Measurements from ENCODE around the gene DNAJC8. TPM values are rescaled to one million over a fixed set of nuclear protein-coding genes. Genes with fewer than 3 reads are reported as not detected.

DNAJC8 gene
- total RNA-seq, 1 donor from 2014 or later = 103 TPM

GRCh38 chr1:28259252-28259933, 26.6 kb upstream of the DNAJC8 start, which contains the start of gene SESN2:
SESN2 (plus strand) TSS chr1:28259518; CDS start chr1:28259848, 330 bp downstream.
- Mint-ChIP-seq H3K9me3 (no peaks in the 10 kb centered on the region), H3K4me3 (peak within 1 kb of the TSS; percentile 82), H3K36me3 (ENCODE audit: low read depth) (no peaks in the 10 kb centered on the region), H3K27me3 (peaks cover 6% of the 10 kb centered on the region), H3K4me1 (peaks cover 23% of the 10 kb centered on the region), H3K27ac (peak within 1 kb of the TSS; percentile 79)
- DNase-seq = peak; percentile 99
- ATAC-seq (ENCODE audit: low read depth) = peak; percentile 98
- intact Hi-C loops (cut with micrococcal nuclease) = loop anchor here (1.0 to 2.0 kb wide), 5 partner anchors 11 to 384 kb away; partner anchors contain the start of genes MED18 and TAF12
- POLR2A ChIA-PET = interaction anchor here (0.6 to 5.1 kb wide), 15 partner anchors 10 to 389 kb away, joined by 3 to 79 read pairs (median 6); partner anchors contain the start of genes ATP5IF1, DNAJC8, MED18 and PHACTR4
- CTCF ChIA-PET = interaction anchor here (0.9 to 1.5 kb wide), 2 partner anchors 11 to 100 kb away, joined by 3 to 4 read pairs; no protein-coding TSS in a partner anchor
- no peak for TF ChIP-seq CTCF (IDR thresholded peaks at IDR 0.05)

DNA sequence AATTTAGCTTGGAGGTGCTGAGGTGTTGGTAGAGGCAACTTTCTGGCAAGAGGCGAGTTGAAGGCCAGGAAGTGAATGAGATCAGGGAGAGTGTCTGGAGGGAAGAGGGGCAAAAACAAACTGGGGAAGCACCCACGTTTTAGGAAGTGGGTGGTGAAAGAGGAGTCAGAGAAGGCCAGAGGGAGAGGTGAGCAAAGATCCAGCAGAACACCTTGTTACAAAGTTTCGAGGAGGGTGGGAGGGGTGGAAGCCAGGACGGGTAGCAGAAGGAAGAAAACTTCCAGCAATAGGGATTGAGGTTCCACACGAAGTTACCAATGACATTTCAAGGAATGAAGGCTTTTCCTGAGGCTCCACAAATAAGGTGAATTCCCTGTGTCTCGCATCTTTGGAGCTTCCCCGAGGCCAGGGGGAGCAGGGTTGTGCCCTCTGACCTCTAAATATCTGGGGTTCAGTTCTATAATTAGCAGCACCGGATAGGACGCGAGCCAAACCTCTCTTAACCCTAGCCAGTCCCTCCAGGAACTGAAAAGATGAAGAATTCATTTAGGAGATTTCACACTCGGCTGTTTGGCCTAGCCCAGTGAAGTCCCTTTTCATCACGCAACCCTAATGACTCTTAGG, 25.9 kb upstream of the DNAJC8 start:
- intact Hi-C loops (cut with micrococcal nuclease) = loop anchor here (1.0 to 2.0 kb wide), 5 partner anchors 10 to 385 kb away; partner anchors contain the start of genes MED18 and TAF12
- ChIA-PET CTCF (interaction anchor here (0.7 to 1.2 kb wide), 2 partner anchors 10 to 101 kb away, joined by 4 to 17 read pairs; no protein-coding TSS in a partner anchor), POLR2A (interaction anchor here (0.8 to 5.1 kb wide), 9 partner anchors 9 to 249 kb away, joined by 3 to 79 read pairs (median 7); partner anchors contain the start of genes ATP5IF1, MED18 and RCC1)
- Mint-ChIP-seq H3K36me3 (ENCODE audit: low read depth) (no peaks in the 10 kb centered on the region), H3K9me3 (no peaks in the 10 kb centered on the region), H3K27me3 (peaks cover 6% of the 10 kb centered on the region), H3K4me1 (peaks cover 23% of the 10 kb centered on the region), H3K27ac (peak overlapping the region; percentile 79), H3K4me3 (peak overlapping the region; percentile 82)
- DNase-seq (no peak), ATAC-seq (ENCODE audit: low read depth) (no peak)
- no peak for TF ChIP-seq CTCF (IDR thresholded peaks at IDR 0.05)

DNA sequence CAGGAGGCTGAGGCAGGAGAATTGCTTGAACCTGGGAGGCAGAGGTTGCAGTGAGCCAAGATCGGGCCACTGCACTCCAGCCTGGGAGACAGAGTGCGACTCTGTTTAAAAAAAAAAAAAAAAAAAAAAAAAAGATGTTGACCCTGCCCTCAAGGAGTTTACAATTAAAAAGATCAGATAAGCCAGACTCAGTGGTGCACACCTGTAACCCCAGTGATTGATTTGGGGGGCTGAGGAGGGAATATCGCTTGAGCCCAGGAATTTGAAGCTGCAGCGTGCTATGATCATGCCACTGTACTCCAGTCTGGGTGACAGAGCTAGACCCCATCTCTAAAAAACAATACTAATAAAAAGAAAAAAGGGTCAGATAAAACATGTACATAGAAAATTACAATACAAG, 24.9 kb upstream of the DNAJC8 start:
- POLR2A ChIA-PET = interaction anchor here (0.8 to 5.1 kb wide), 5 partner anchors 8 to 71 kb away, joined by 3 to 79 read pairs (median 35); partner anchors contain the start of genes ATP5IF1 and MED18

DNA sequence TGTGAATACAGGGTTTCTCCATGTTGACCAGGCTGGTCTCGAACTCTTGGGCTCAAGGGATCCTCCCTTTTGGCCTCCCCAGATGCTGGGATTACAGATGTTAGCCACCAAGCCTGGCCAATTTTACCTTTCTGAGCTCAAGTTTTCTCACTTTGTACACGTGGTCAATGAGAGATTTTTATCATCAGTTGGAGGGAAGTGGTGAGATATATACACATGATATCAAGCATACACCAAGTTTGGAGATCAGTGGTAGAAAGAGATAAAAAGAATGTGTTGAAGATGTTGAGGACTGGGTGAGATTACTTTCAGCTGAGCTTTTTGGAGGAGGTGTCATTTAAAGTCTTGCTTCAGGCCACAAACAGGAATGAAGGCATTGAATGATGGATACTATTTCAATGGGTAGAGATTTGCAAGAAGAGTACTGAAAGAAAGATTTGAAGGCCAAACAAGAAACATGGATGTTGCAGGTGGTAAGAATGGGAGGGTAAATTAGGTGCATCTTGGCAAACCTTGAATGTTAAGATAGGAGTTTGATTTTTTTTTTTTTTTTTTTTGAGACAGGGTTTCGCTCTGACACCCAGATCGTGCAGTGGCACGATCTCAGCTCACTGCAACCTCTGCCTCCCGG, 23.5 kb upstream of the DNAJC8 start:
- no peak for ATAC-seq (ENCODE audit: low read depth)
- no peak for DNase-seq

More for the DNA sequence above, 24.9 kb upstream of the DNAJC8 start:
- DNase-seq (no peak), ATAC-seq (ENCODE audit: low read depth) (no peak)
- H3K4me3 Mint-ChIP-seq = no peak overlapping the region
- H3K4me1 Mint-ChIP-seq = peaks cover 23% of the 10 kb centered on the region
- TF ChIP-seq CTCF (IDR thresholded peaks at IDR 0.05) = no peak
- intact Hi-C loops (cut with micrococcal nuclease) = loop anchor here (2.0 kb wide), 1 partner anchor 13 kb away; no protein-coding TSS in a partner anchor
- no peak overlapping the region for H3K27ac Mint-ChIP-seq
- H3K27me3 Mint-ChIP-seq = peaks cover 6% of the 10 kb centered on the region
- no peaks in the 10 kb centered on the region for H3K36me3 Mint-ChIP-seq (ENCODE audit: low read depth)
- no peaks in the 10 kb centered on the region for H3K9me3 Mint-ChIP-seq
- CTCF ChIA-PET = interaction anchor here (0.7 to 1.2 kb wide), 2 partner anchors 9 to 102 kb away, joined by 4 to 17 read pairs; no protein-coding TSS in a partner anchor

More for the DNA sequence above, 23.5 kb upstream of the DNAJC8 start:
- no peak overlapping the region for H3K4me3 Mint-ChIP-seq
- CTCF ChIA-PET = no interaction called here
- peaks cover 6% of the 10 kb centered on the region for H3K27me3 Mint-ChIP-seq
- peaks cover 21% of the 10 kb centered on the region for H3K4me1 Mint-ChIP-seq
- POLR2A ChIA-PET = interaction anchor here (0.7 to 1.4 kb wide), 4 partner anchors 9 to 88 kb away, joined by 3 to 9 read pairs (median 4); partner anchors contain the start of gene MED18
- no peak for TF ChIP-seq CTCF (IDR thresholded peaks at IDR 0.05)
- intact Hi-C loops (cut with micrococcal nuclease) = no loop called here
- H3K27ac Mint-ChIP-seq = no peak overlapping the region
- H3K9me3 Mint-ChIP-seq = no peaks in the 10 kb centered on the region
- H3K36me3 Mint-ChIP-seq (ENCODE audit: low read depth) = no peaks in the 10 kb centered on the region

All from activated B cell treated with CpG ODN at 0.5 μM for 24 hours (primary cell).